GM12875 (cell line): Measurements from ENCODE around the gene CAAP1.
A peak's percentile ranks its signal among the peaks of the same experiment; 100 is the strongest.
"Not testable (repeated sequence)": the region's sequence is repeated elsewhere in the genome, so short reads cannot be mapped to it uniquely, and the experiment has no call there.

ENCODE experiments used
- H3K4me3 ChIP-seq: one replicate; pipeline ENCODE4 v1.5.1; 2011; ENCODE audit warnings: low read depth, low read length, control low read depth
- TF ChIP-seq, protein P1 (sequence below): IDR thresholded peaks from 2 replicates; pipeline ENCODE4 v1.5.1; 2011; ENCODE audit warnings: low read depth, mild to moderate bottlenecking, control low read depth, inconsistent platforms, low read length, moderate library complexity, borderline replicate concordance; ENCODE audit not compliant: insufficient read depth

CAAP1 gene

DNA sequence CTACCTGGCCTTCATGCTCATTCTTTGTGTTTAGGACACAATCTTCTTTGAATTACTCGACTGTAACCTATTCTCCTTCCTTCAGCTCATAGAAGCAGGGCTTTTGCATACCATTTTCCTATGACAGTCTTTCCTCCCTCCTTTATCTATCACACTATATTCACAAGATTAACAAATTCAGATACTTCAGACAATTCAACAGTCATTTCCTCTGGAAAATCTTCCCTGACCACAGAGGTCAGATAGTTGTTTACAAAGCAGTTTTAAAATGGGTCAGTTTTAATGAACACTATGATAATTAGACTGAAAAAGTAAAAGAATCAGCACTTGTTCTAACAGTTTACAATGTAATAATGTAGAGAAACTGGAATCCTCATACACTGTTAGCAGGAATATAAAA lies 4.3 kb downstream of the CAAP1 start:
- H3K4me3 ChIP-seq = no peak overlapping the region

DNA sequence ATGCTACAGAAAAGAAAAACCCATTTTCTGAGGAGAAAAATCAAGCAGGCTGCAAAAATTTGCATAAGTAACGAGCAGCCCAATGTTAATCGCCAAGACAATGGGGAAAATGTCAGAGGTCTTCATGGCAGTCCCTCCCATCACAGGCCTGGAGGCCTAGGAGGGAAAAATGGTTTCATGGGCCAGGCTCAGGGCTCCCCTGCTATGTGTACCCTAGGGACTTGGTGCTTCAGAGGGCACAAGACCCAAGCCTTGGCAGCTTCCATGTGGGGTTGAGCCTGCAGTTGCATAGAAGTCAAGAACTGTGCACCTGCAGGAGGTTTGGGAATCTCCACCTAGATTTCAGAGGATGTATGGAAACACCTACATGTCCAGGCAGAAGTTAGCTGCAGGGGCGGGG lies 10.4 kb downstream of the CAAP1 start:
- TF ChIP-seq, protein P1, sequence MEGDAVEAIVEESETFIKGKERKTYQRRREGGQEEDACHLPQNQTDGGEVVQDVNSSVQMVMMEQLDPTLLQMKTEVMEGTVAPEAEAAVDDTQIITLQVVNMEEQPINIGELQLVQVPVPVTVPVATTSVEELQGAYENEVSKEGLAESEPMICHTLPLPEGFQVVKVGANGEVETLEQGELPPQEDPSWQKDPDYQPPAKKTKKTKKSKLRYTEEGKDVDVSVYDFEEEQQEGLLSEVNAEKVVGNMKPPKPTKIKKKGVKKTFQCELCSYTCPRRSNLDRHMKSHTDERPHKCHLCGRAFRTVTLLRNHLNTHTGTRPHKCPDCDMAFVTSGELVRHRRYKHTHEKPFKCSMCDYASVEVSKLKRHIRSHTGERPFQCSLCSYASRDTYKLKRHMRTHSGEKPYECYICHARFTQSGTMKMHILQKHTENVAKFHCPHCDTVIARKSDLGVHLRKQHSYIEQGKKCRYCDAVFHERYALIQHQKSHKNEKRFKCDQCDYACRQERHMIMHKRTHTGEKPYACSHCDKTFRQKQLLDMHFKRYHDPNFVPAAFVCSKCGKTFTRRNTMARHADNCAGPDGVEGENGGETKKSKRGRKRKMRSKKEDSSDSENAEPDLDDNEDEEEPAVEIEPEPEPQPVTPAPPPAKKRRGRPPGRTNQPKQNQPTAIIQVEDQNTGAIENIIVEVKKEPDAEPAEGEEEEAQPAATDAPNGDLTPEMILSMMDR = no peak
- H3K4me3 ChIP-seq = no peak overlapping the region

More for the DNA sequence above, 4.3 kb downstream of the CAAP1 start:
- TF ChIP-seq, protein P1 = no peak

DNA sequence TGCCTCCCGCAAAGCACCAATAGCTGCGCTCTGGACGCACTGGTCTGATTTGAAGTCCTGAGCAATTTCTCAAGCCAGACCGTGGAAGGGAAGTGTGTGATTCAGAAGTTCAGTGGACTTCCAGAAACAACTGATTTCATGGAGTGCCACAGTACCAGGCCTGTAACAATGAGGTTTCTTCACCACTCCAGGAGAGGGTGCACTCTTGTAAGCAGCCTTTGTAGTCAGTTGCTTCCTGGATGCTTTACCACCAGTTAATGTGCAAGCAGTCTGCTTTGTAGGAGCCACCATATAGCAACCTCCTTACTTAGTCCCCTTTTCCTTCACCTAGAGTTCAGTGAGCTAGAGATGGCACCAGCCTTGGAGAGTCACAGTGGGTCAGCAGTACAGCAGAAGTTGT lies 12.3 kb downstream of the CAAP1 start:
- H3K4me3 ChIP-seq = no peak overlapping the region
- TF ChIP-seq, protein P1 = no peak

DNA sequence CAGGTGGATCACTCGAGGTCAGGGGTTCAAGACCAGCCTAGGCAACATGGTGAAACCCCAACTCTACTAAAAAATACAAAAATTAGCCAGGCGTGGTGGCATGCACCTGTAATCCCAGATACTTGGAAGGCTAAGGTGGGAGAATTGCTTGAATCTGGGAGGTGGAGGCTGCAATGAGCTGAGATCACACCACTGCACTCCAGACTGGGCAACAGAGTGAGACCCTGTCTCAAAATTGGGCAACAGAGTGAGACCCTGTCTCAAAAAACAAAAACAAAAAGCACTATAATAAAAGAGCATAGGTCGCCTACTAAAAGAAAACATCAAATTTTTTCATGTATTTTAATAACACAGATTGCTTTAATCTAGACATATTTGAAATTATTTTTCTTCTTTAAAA lies 17.4 kb downstream of the CAAP1 start:
- not testable (repeated sequence) for H3K4me3 ChIP-seq

DNA sequence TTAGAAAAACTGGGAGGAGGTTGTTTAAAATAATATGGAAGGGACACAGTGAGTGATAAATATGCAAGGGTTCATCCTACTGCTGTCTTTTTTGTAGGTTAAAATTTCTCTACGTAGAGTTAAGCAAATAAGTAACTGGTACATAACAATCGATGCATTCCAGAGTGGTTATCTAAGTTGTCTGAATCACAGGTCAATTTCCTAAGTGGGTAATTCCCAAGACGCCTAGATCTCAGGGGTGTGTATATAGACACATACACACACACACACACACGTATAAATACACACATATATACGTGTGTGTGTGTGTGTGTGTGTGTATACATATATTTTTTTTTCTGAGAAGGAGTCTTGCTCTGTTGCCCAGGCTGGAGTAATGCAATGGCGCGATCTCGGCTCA lies 22.3 kb downstream of the CAAP1 start:
- TF ChIP-seq, protein P1 = no peak
- no peak overlapping the region for H3K4me3 ChIP-seq

DNA sequence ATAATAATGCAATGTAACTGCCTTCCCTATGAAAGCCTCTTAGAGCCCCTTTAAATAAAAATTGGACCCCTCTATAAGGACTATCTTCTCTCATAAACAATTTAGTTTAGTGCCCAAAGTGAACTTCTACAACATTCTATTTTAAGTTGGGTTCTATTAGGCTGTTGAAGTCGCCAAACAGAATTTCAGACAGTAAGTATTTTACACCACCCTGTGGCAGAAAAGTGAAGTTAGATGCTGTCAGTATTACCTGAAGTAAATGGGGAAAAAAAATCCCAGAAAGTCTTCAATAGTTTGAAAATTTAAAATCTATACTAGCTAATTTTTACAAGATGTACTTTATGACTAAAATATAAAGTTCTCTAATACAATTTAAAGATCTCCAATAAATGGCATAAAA lies 29.5 kb downstream of the CAAP1 start:
- TF ChIP-seq, protein P1 = no peak
- no peak overlapping the region for H3K4me3 ChIP-seq

DNA sequence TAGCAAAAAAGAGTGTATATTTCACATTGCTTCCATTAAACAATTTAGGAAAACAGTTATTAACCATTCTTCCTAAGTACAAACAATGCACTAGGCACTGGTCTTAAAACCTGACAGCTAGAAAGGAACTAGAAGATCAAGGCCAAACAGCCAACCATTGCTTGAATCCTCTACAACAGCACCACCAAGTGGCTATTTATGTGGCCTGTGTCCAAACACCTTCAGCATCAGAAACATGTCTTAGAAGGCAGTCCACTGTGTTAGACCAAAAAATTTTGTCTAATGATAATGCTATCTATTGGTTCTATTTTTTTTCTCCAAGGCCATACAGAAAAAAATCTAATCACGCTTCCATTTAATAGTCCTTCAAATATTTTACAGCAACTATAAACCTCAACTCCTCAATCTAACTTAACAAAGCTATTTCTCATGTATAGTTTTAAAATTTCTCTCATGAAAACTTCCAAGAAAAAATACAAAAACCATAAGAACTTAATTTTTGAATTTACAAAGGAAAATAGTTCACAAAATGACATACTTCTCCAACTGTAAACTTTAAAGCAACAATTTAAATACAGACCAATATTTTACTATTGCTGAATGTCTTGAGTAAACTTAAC lies 36.1 kb downstream of the CAAP1 start:
- H3K4me3 ChIP-seq = no peak overlapping the region
- TF ChIP-seq, protein P1 = peak; percentile 51; the same call in 1 of the 2 replicates
